SJSA1 (cell line): ENCODE data around the gene TBC1D26. TPM values are rescaled to one million over a fixed set of nuclear protein-coding genes. Genes with fewer than 3 reads are reported as not detected.
"Not testable (repeated sequence)": the region's sequence is repeated elsewhere in the genome, so short reads cannot be mapped to it uniquely, and the experiment has no call there.

ENCODE experiments used
- DNase-seq, 2 experiments: peaks; one replicate each; pipeline ENCODE4 v3.0.0-alpha.2; 2015 to 2020; ENCODE audit warnings: low spot score in 2 of 2, low read depth in 1 of 2
- H3K27ac ChIP-seq: fragments of 250-450 bp; sonication (Bioruptor Pico); 2 replicates; pipeline ENCODE4 v1.5.1; 2020; ENCODE audit warnings: mild to moderate bottlenecking, moderate library complexity
- H3K27me3 ChIP-seq: fragments of 250-450 bp; sonication (Bioruptor Pico); replicated peaks from 2 replicates; pipeline ENCODE4 v1.5.1; 2020; ENCODE audit warnings: mild to moderate bottlenecking, moderate library complexity
- H3K36me3 ChIP-seq: fragments of 250-450 bp; sonication (Bioruptor Pico); 2 replicates; pipeline ENCODE4 v1.5.1; 2020; ENCODE audit warnings: mild to moderate bottlenecking
- H3K4me1 ChIP-seq: fragments of 250-450 bp; sonication (Bioruptor Pico); replicated peaks from 2 replicates; pipeline ENCODE4 v1.6.1; 2021; ENCODE audit warnings: mild to moderate bottlenecking
- H3K4me3 ChIP-seq: fragments of 250-450 bp; sonication (Bioruptor Pico); 2 replicates; pipeline ENCODE4 v1.5.1; 2020; ENCODE audit warnings: mild to moderate bottlenecking
- H3K9me3 ChIP-seq: fragments of 250-450 bp; sonication (Bioruptor Pico); replicated peaks from 2 replicates; pipeline ENCODE4 v1.5.1; 2020; ENCODE audit warnings: mild to moderate bottlenecking
- total RNA-seq: library from RNA; depleted of rRNA; stranded (reverse); fragments of >200 nt; shearing (Covaris generic); gene quantifications from 2 replicates; pipeline ENCODE4 v1.2.3, GENCODE V29; 2014

Gene TBC1D26
- total RNA-seq, 1 experiment from 2014 or later, result not detected

GRCh38 chr17:15736578-15736977 lies 4.5 kb downstream of the TBC1D26 start:
- H3K36me3 ChIP-seq, DNase-seq, H3K9me3 ChIP-seq: not testable (repeated sequence)

GRCh38 chr17:15738066-15738465 lies 6.0 kb downstream of the TBC1D26 start:
- Histone ChIP-seq H3K4me1 (no peaks in the 10 kb centered on the region), H3K27ac (no peak overlapping the region), H3K27me3 (no peaks in the 10 kb centered on the region), H3K9me3 (no peaks in the 10 kb centered on the region), H3K4me3 (no peak overlapping the region), H3K36me3 (no peaks in the 10 kb centered on the region)
- no peak for DNase-seq

More at GRCh38 chr17:15736578-15736977, 4.5 kb downstream of the TBC1D26 start:
- H3K27ac ChIP-seq, H3K4me1 ChIP-seq, H3K27me3 ChIP-seq, H3K4me3 ChIP-seq: not testable (repeated sequence)

GRCh38 chr17:15739259-15739658 lies 7.2 kb downstream of the TBC1D26 start:
- not testable (repeated sequence) for H3K4me3 ChIP-seq, H3K4me1 ChIP-seq, H3K9me3 ChIP-seq, H3K27ac ChIP-seq, H3K36me3 ChIP-seq, DNase-seq, H3K27me3 ChIP-seq

GRCh38 chr17:15740041-15740440 lies 8.0 kb downstream of the TBC1D26 start:
- not testable (repeated sequence) for H3K36me3 ChIP-seq, H3K4me3 ChIP-seq, DNase-seq, H3K27ac ChIP-seq, H3K4me1 ChIP-seq, H3K27me3 ChIP-seq, H3K9me3 ChIP-seq

- no peak for DNase-seq
- Histone ChIP-seq H3K36me3 (no peaks in the 10 kb centered on the region), H3K4me1 (peaks cover 7% of the 10 kb centered on the region), H3K9me3 (no peaks in the 10 kb centered on the region), H3K27ac (no peak overlapping the region), H3K4me3 (no peak overlapping the region), H3K27me3 (no peaks in the 10 kb centered on the region)
These were observed 8.6 kb downstream of the TBC1D26 start for GRCh38 chr17:15740570-15741120.

GRCh38 chr17:15741624-15742023 lies 9.5 kb downstream of the TBC1D26 start:
- no peaks in the 10 kb centered on the region for H3K36me3 ChIP-seq
- no peak for DNase-seq

GRCh38 chr17:15742051-15742795 lies 10.1 kb downstream of the TBC1D26 start:
- H3K27ac ChIP-seq, result no peak overlapping the region

More at GRCh38 chr17:15741624-15742023, 9.5 kb downstream of the TBC1D26 start:
- H3K27ac ChIP-seq, result no peak overlapping the region
- H3K4me1 ChIP-seq, result peaks cover 7% of the 10 kb centered on the region
- H3K4me3 ChIP-seq, result no peak overlapping the region
- H3K9me3 ChIP-seq, result no peaks in the 10 kb centered on the region
- H3K27me3 ChIP-seq, result no peaks in the 10 kb centered on the region

GRCh38 chr17:15742921-15743320 lies 10.8 kb downstream of the TBC1D26 start:
- Histone ChIP-seq H3K4me1 (peaks cover 7% of the 10 kb centered on the region), H3K27ac (no peak overlapping the region), H3K36me3 (no peaks in the 10 kb centered on the region), H3K4me3 (no peak overlapping the region), H3K27me3 (no peaks in the 10 kb centered on the region), H3K9me3 (no peaks in the 10 kb centered on the region)
- DNase-seq, result no peak

More at GRCh38 chr17:15742051-15742795, 10.1 kb downstream of the TBC1D26 start:
- DNase-seq, result no peak
- Histone ChIP-seq H3K27me3 (no peaks in the 10 kb centered on the region), H3K4me1 (peaks cover 7% of the 10 kb centered on the region), H3K36me3 (no peaks in the 10 kb centered on the region), H3K4me3 (no peak overlapping the region), H3K9me3 (no peaks in the 10 kb centered on the region)

- DNase-seq, result peak in 1 of 2 experiments; percentile 5
- Histone ChIP-seq H3K36me3 (no peaks in the 10 kb centered on the region), H3K9me3 (no peaks in the 10 kb centered on the region), H3K27me3 (no peaks in the 10 kb centered on the region), H3K4me3 (no peak overlapping the region), H3K27ac (no peak overlapping the region), H3K4me1 (peaks cover 7% of the 10 kb centered on the region)
These were observed 12.1 kb downstream of the TBC1D26 start for GRCh38 chr17:15744074-15744676.

GRCh38 chr17:15744885-15745284 lies 12.8 kb downstream of the TBC1D26 start:
- no peak for DNase-seq
- Histone ChIP-seq H3K4me1 (peaks cover 7% of the 10 kb centered on the region), H3K9me3 (no peaks in the 10 kb centered on the region)

GRCh38 chr17:15749403-15749802 lies 17.3 kb downstream of the TBC1D26 start:
- not testable (repeated sequence) for H3K4me1 ChIP-seq

More at GRCh38 chr17:15744885-15745284, 12.8 kb downstream of the TBC1D26 start:
- Histone ChIP-seq H3K27ac (no peak overlapping the region), H3K4me3 (no peak overlapping the region), H3K36me3 (no peaks in the 10 kb centered on the region), H3K27me3 (no peaks in the 10 kb centered on the region)

GRCh38 chr17:15768865-15769533 lies 36.9 kb downstream of the TBC1D26 start:
- not testable (repeated sequence) for H3K4me3 ChIP-seq, H3K27me3 ChIP-seq, H3K4me1 ChIP-seq, DNase-seq, H3K27ac ChIP-seq, H3K9me3 ChIP-seq, H3K36me3 ChIP-seq

More at GRCh38 chr17:15749403-15749802, 17.3 kb downstream of the TBC1D26 start:
- H3K27me3 ChIP-seq, H3K9me3 ChIP-seq, H3K4me3 ChIP-seq, H3K36me3 ChIP-seq, DNase-seq, H3K27ac ChIP-seq: not testable (repeated sequence)

GRCh38 chr17:15770679-15771078 lies 38.6 kb downstream of the TBC1D26 start:
- not testable (repeated sequence) for H3K36me3 ChIP-seq, H3K4me3 ChIP-seq, H3K27ac ChIP-seq, DNase-seq, H3K27me3 ChIP-seq, H3K4me1 ChIP-seq, H3K9me3 ChIP-seq

- DNase-seq, result no peak
- Histone ChIP-seq H3K27ac (no peak overlapping the region), H3K4me3 (no peak overlapping the region), H3K27me3 (no peaks in the 10 kb centered on the region), H3K4me1 (no peaks in the 10 kb centered on the region), H3K36me3 (no peaks in the 10 kb centered on the region), H3K9me3 (peaks cover 5% of the 10 kb centered on the region; the same call in 1 of the 2 replicates)
These were observed 44.8 kb downstream of the TBC1D26 start for GRCh38 chr17:15776871-15777270.
